GM12874 (cell line): ENCODE data around the gene PDK4.

Experiments
- CTCF ChIP-seq: IDR thresholded peaks from 2 replicates; pipeline ENCODE4 v1.5.1; 2011; ENCODE audit warnings: low read depth, mild to moderate bottlenecking, control low read depth, low read length, moderate library complexity; ENCODE audit not compliant: insufficient read depth

Gene PDK4

GRCh38 chr7:95558864-95559263 lies 37.5 kb downstream of the PDK4 start:
- TF ChIP-seq CTCF: no peak

- no peak for TF ChIP-seq CTCF
Observed at GRCh38 chr7:95556777-95557176, 39.5 kb downstream of the PDK4 start.

GRCh38 chr7:95553939-95554338 lies 42.4 kb downstream of the PDK4 start:
- TF ChIP-seq CTCF: no peak

GRCh38 chr7:95550546-95550945 lies 45.8 kb downstream of the PDK4 start:
- no peak for TF ChIP-seq CTCF

- TF ChIP-seq CTCF: no peak
Observed at GRCh38 chr7:95549818-95550529, 46.3 kb downstream of the PDK4 start.

GRCh38 chr7:95547361-95548348 lies 48.7 kb downstream of the PDK4 start:
- TF ChIP-seq CTCF: no peak

GRCh38 chr7:95546647-95547046 lies 49.7 kb downstream of the PDK4 start:
- TF ChIP-seq CTCF: no peak
